ENCODE results near the gene SASH1.

Gene SASH1

GRCh38 chr6:148455225-148455624 is 112.6 kb downstream of the SASH1 start:
- WGBS, 2 experiments: 95 to 96% methylated on average over 9 to 10 of the region's 10 CpGs

DNA sequence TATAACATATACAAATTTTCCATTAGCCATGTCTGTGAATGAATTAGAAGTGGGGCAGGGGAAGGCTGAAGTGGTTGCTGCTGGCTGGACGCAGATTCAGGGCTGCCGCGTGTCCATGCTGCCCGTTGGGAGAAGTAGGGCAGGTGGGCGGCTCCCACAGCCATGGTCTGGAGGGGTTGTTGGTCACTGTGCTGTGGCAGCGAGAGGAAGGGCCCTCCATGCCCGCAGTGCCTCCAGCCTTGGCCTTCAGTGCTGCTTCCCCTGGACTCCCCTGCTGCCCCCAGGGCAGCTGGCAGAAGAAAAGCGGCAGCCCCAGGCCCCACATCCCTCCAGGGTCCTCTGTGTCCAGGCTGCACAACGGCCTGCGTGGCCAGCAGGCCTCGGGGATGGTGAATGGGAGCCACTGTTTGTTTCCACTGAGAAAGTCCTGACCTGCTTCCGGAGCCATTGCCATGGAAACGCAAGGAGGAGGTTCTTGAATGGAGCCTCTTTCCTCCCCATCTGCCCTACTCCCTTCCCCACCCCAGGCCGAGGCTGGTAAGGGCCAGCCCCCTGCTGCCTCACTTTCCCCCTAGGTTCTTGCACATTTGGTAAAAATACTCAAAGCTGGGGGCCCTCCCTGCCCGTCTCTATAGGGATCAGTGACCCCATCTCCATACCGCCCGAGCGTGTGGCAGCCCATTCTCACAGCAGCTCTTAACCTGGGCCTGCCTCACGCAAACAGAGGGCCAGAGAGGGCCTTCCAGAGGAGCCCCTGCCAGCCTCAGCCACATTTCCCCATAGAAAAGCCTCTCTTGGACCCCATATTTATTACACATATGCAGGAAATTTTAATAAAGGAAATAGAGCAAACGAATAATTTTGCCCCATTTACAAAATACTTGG is 113.3 kb downstream of the SASH1 start:
- WGBS, 2 experiments: 83 to 86% methylated on average over 20 of the region's 20 CpGs
- Histone ChIP-seq H3K27me3 (ENCODE audit: control insufficient read depth, insufficient read depth, low read length, poor library complexity, severe bottlenecking) (no peaks in the 10 kb centered on the region), H3K4me3 (ENCODE audit: insufficient read depth, low read depth, low read length) (no peak overlapping the region), H3K9me3 (ENCODE audit: control insufficient read depth, low read length) (no peaks in the 10 kb centered on the region), H3K27ac (ENCODE audit: insufficient read depth, low read depth, low read length, poor library complexity, severe bottlenecking) (peak overlapping the region; percentile 33), H3K36me3 (ENCODE audit: control insufficient read depth, insufficient read depth, low read length) (no peaks in the 10 kb centered on the region), H3K4me1 (ENCODE audit: control insufficient read depth, insufficient read depth, low read length) (peaks cover 22% of the 10 kb centered on the region)

More at GRCh38 chr6:148455225-148455624, 112.6 kb downstream of the SASH1 start:
- Histone ChIP-seq H3K4me1 (ENCODE audit: control insufficient read depth, insufficient read depth, low read length) (peaks cover 22% of the 10 kb centered on the region), H3K27ac (ENCODE audit: insufficient read depth, low read depth, low read length, poor library complexity, severe bottlenecking) (peak overlapping the region; percentile 33), H3K36me3 (ENCODE audit: control insufficient read depth, insufficient read depth, low read length) (no peaks in the 10 kb centered on the region), H3K4me3 (ENCODE audit: insufficient read depth, low read depth, low read length) (no peak overlapping the region), H3K27me3 (ENCODE audit: control insufficient read depth, insufficient read depth, low read length, poor library complexity, severe bottlenecking) (no peaks in the 10 kb centered on the region), H3K9me3 (ENCODE audit: control insufficient read depth, low read length) (no peaks in the 10 kb centered on the region)

GRCh38 chr6:148457137-148457842 is 114.7 kb downstream of the SASH1 start:
- H3K4me1 ChIP-seq (ENCODE audit: control insufficient read depth, insufficient read depth, low read length): peaks cover 22% of the 10 kb centered on the region
- H3K9me3 ChIP-seq (ENCODE audit: control insufficient read depth, low read length): no peaks in the 10 kb centered on the region
- H3K4me3 ChIP-seq (ENCODE audit: insufficient read depth, low read depth, low read length): no peak overlapping the region
- no peaks in the 10 kb centered on the region for H3K27me3 ChIP-seq (ENCODE audit: control insufficient read depth, insufficient read depth, low read length, poor library complexity, severe bottlenecking)
- H3K27ac ChIP-seq (ENCODE audit: insufficient read depth, low read depth, low read length, poor library complexity, severe bottlenecking): no peak overlapping the region
- no peaks in the 10 kb centered on the region for H3K36me3 ChIP-seq (ENCODE audit: control insufficient read depth, insufficient read depth, low read length)
- 92 to 96% methylated on average over 9 of the region's 10 CpGs for WGBS, 2 experiments

DNA sequence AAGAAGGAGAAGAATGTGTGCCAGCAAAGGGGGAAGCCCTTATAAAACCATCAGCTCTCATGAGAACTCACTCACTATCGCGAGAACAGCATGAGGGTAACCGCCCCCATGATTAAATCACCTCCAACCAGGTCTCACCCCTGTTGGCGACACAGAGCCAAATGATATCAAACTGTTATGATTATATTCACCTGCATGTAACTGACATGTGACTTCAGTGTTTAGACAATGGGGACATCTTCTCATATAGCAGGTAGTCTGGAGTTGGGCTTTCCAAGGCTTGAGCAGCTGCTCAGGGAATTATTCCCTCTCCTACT is 115.2 kb downstream of the SASH1 start:
- no peaks in the 10 kb centered on the region for H3K9me3 ChIP-seq (ENCODE audit: control insufficient read depth, low read length)
- 98% methylated on average over 4 of the region's 4 CpGs for WGBS, 2 experiments
- H3K36me3 ChIP-seq (ENCODE audit: control insufficient read depth, insufficient read depth, low read length): no peaks in the 10 kb centered on the region
- H3K4me1 ChIP-seq (ENCODE audit: control insufficient read depth, insufficient read depth, low read length): peaks cover 22% of the 10 kb centered on the region
- H3K4me3 ChIP-seq (ENCODE audit: insufficient read depth, low read depth, low read length): no peak overlapping the region
- no peak overlapping the region for H3K27ac ChIP-seq (ENCODE audit: insufficient read depth, low read depth, low read length, poor library complexity, severe bottlenecking)
- no peaks in the 10 kb centered on the region for H3K27me3 ChIP-seq (ENCODE audit: control insufficient read depth, insufficient read depth, low read length, poor library complexity, severe bottlenecking)

DNA sequence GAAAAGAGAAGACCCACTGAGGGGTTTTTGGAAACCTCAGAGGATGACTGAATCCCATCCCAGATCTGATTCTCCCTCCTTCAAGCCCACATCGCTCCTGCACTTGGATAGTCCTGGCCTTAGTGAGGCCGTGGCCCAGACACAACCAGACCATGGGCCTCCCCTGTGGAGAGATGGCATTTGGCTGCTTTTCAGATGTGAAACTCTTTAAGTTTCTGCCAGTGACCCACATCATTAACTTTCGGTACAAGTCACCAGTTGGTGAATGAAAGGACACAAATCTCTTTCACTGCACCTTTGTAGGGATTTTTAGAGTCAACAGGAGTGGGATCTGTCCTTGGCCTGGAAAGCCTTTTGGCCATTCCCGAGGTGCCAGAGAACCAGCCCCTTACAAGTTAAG is 116.6 kb downstream of the SASH1 start:
- Histone ChIP-seq H3K4me3 (ENCODE audit: insufficient read depth, low read depth, low read length) (no peak overlapping the region), H3K27ac (ENCODE audit: insufficient read depth, low read depth, low read length, poor library complexity, severe bottlenecking) (no peak overlapping the region), H3K36me3 (ENCODE audit: control insufficient read depth, insufficient read depth, low read length) (no peaks in the 10 kb centered on the region), H3K27me3 (ENCODE audit: control insufficient read depth, insufficient read depth, low read length, poor library complexity, severe bottlenecking) (no peaks in the 10 kb centered on the region), H3K4me1 (ENCODE audit: control insufficient read depth, insufficient read depth, low read length) (peaks cover 20% of the 10 kb centered on the region), H3K9me3 (ENCODE audit: control insufficient read depth, low read length) (no peaks in the 10 kb centered on the region)
- 92 to 94% methylated on average over 4 of the region's 4 CpGs for WGBS, 2 experiments

GRCh38 chr6:148460876-148461646 is 118.4 kb downstream of the SASH1 start:
- H3K4me1 ChIP-seq (ENCODE audit: control insufficient read depth, insufficient read depth, low read length): peaks cover 5% of the 10 kb centered on the region
- H3K4me3 ChIP-seq (ENCODE audit: insufficient read depth, low read depth, low read length): no peak overlapping the region
- 94% methylated on average over 6 of the region's 6 CpGs for WGBS, 2 experiments
- no peaks in the 10 kb centered on the region for H3K36me3 ChIP-seq (ENCODE audit: control insufficient read depth, insufficient read depth, low read length)
- no peaks in the 10 kb centered on the region for H3K9me3 ChIP-seq (ENCODE audit: control insufficient read depth, low read length)
- no peak overlapping the region for H3K27ac ChIP-seq (ENCODE audit: insufficient read depth, low read depth, low read length, poor library complexity, severe bottlenecking)
- no peaks in the 10 kb centered on the region for H3K27me3 ChIP-seq (ENCODE audit: control insufficient read depth, insufficient read depth, low read length, poor library complexity, severe bottlenecking)

DNA sequence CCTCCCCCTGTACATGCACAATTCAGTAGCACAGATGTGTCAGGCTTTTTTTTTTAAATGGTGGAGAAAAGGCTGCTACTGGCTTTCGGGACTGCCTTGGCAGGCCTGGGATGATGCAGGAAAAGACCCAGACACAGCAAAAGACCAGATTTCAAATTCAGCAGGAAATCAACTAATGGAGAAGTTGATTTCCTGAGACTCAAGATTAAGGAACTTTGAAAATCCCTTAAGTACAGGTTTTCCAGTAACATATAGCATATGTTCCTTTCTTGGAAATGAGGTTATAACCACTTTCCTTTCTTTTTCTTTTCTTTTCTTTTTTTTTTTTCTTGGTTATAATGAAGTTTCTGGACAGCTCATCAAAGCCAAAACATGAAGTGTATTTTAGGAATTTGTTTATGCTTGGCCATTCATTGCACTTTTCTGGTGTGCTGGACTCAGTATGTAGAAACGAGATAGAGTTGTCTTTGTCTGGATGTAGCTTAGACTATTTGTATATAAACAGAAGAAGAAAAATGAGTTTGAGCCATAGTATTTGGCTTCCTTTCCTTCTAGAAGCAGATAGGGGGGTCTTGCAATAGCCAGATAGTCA is 119.4 kb downstream of the SASH1 start:
- no peak overlapping the region for H3K27ac ChIP-seq (ENCODE audit: insufficient read depth, low read depth, low read length, poor library complexity, severe bottlenecking)
- H3K36me3 ChIP-seq (ENCODE audit: control insufficient read depth, insufficient read depth, low read length): no peaks in the 10 kb centered on the region
- H3K9me3 ChIP-seq (ENCODE audit: control insufficient read depth, low read length): no peaks in the 10 kb centered on the region
- H3K4me1 ChIP-seq (ENCODE audit: control insufficient read depth, insufficient read depth, low read length): peaks cover 4% of the 10 kb centered on the region
- H3K4me3 ChIP-seq (ENCODE audit: insufficient read depth, low read depth, low read length): no peak overlapping the region
- no peaks in the 10 kb centered on the region for H3K27me3 ChIP-seq (ENCODE audit: control insufficient read depth, insufficient read depth, low read length, poor library complexity, severe bottlenecking)
- 98% methylated on average over 2 of the region's 2 CpGs for WGBS, 2 experiments

DNA sequence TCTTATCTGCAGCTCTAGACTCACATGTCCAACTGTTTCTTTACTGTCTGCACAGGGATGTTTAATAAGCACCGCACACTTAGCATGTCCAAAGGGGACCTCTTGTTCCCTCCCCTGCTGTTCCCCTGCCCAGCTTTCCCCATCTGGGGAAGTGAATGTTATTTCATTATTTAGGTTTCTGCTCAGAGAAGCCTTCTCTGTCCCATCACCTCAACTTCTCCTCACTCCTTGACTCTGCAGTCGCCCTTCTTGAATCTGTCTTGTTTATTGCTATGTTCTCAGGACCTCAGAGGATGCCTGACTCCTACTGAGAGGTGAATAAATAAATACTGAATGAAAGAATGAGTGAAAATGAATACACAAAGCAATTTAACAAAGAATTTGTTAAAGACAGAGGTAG is 121.0 kb downstream of the SASH1 start:
- H3K4me1 ChIP-seq (ENCODE audit: control insufficient read depth, insufficient read depth, low read length): peaks cover 4% of the 10 kb centered on the region
- H3K4me3 ChIP-seq (ENCODE audit: insufficient read depth, low read depth, low read length): no peak overlapping the region
- H3K27me3 ChIP-seq (ENCODE audit: control insufficient read depth, insufficient read depth, low read length, poor library complexity, severe bottlenecking): no peaks in the 10 kb centered on the region
- 88 to 100% methylated on average over 1 to 2 of the region's 2 CpGs for WGBS, 2 experiments
- no peaks in the 10 kb centered on the region for H3K36me3 ChIP-seq (ENCODE audit: control insufficient read depth, insufficient read depth, low read length)
- no peak overlapping the region for H3K27ac ChIP-seq (ENCODE audit: insufficient read depth, low read depth, low read length, poor library complexity, severe bottlenecking)
- H3K9me3 ChIP-seq (ENCODE audit: control insufficient read depth, low read length): no peaks in the 10 kb centered on the region

DNA sequence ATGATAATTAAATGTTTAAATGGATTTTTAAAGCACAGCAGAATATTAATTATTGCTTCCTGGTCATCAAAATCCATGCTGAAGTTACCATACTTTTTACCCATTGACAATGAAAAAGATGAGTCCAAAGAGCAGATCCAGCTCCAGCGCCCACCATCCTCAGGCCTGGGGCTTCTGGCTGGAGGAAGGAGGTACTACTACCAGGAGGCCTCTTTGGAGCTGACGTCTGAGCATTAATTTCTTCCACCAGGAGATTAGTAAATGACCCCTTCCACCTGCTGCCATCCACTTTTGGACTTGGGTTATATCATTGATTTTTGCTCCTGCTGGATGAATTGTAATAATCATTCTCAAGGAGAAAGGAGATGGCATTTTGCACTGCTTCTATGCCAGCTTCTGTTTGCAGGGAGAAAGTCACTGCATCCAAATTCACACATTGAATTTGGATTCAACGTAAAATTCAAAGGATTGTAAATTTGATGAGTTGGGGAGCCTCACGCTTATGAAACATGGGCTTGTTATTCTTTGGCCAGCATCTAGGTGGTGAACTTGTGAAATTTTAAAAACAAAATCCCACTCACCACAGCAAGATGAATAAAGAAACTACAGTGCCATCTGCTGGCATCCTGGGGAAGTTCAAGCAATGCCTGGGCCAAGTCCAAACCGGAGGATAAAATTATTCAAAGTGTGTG is 121.8 kb downstream of the SASH1 start:
- Histone ChIP-seq H3K27me3 (ENCODE audit: control insufficient read depth, insufficient read depth, low read length, poor library complexity, severe bottlenecking) (no peaks in the 10 kb centered on the region), H3K36me3 (ENCODE audit: control insufficient read depth, insufficient read depth, low read length) (no peaks in the 10 kb centered on the region), H3K27ac (ENCODE audit: insufficient read depth, low read depth, low read length, poor library complexity, severe bottlenecking) (no peak overlapping the region), H3K9me3 (ENCODE audit: control insufficient read depth, low read length) (no peaks in the 10 kb centered on the region), H3K4me1 (ENCODE audit: control insufficient read depth, insufficient read depth, low read length) (peaks cover 4% of the 10 kb centered on the region), H3K4me3 (ENCODE audit: insufficient read depth, low read depth, low read length) (no peak overlapping the region)
- WGBS, 2 experiments: 56 to 64% methylated on average over 3 to 5 of the region's 5 CpGs

Measured in ectodermal cell (in vitro differentiated cells).